Measurements from ENCODE around the gene AIP.
A peak's percentile ranks its signal among the peaks of the same experiment; 100 is the strongest.
"Not testable (repeated sequence)": the region's sequence is repeated elsewhere in the genome, so short reads cannot be mapped to it uniquely, and the experiment has no call there.

AIP gene

GRCh38 chr11:67469508-67469811 is 13.4 kb upstream of the AIP start:
- DNase-seq: no peak

GRCh38 chr11:67470337-67471002 is 12.4 kb upstream of the AIP start:
- DNase-seq: no peak

GRCh38 chr11:67472882-67473281 is 9.9 kb upstream of the AIP start:
- DNase-seq: no peak

- DNase-seq: not testable (repeated sequence)
Measured at GRCh38 chr11:67476692-67477091, 6.1 kb upstream of the AIP start.

GRCh38 chr11:67477344-67478050 is 5.3 kb upstream of the AIP start:
- DNase-seq: not testable (repeated sequence)

- no peak for DNase-seq
Measured at GRCh38 chr11:67482275-67482826, 475 bp upstream of the AIP start.

- DNase-seq: peak; percentile 60
Measured at GRCh38 chr11:67483831-67484665, 1.2 kb downstream of the AIP start.

- DNase-seq: peak; percentile 84
Measured at GRCh38 chr11:67484847-67485311, 2.1 kb downstream of the AIP start.

GRCh38 chr11:67485873-67486361 is 3.1 kb downstream of the AIP start:
- DNase-seq: peak; percentile 81

GRCh38 chr11:67486481-67487195 is 3.8 kb downstream of the AIP start:
- DNase-seq: peak; percentile 66

GRCh38 chr11:67489203-67489884 is 6.5 kb downstream of the AIP start:
- no peak for DNase-seq

GRCh38 chr11:67489885-67490726 is 7.3 kb downstream of the AIP start:
- no peak for DNase-seq

- no peak for DNase-seq
Measured at GRCh38 chr11:67490727-67491065, 7.9 kb downstream of the AIP start.

- DNase-seq: no peak
Measured at GRCh38 chr11:67491276-67492068, 8.6 kb downstream of the AIP start.

- no peak for DNase-seq
Measured at GRCh38 chr11:67492069-67492727, 9.4 kb downstream of the AIP start.

- DNase-seq: peak; percentile 58
Measured at GRCh38 chr11:67492801-67493547, 10.1 kb downstream of the AIP start.

GRCh38 chr11:67493548-67494370 is 10.9 kb downstream of the AIP start:
- no peak for DNase-seq

Measured in activated CD4-positive, alpha-beta T cell treated with anti-CD3 and anti-CD28 coated beads for 48 hours (primary cell).